H9 (cell line): ENCODE data around the gene PDIA4. TPM values are rescaled to one million over a fixed set of nuclear protein-coding genes. Genes with fewer than 3 reads are reported as not detected.

Source experiments
- DNase-seq: peaks from one replicate; pipeline ENCODE4 v3.0.0-alpha.2; 2017
- H2AFZ ChIP-seq: one replicate; pipeline ENCODE4 v1.6.1; 2013; ENCODE audit warnings: mild to moderate bottlenecking, low read length, control low read depth, moderate library complexity
- H2AK5ac ChIP-seq: 2 replicates; pipeline ENCODE4 v1.6.1; 2013; ENCODE audit warnings: low read length, control low read depth, mixed read lengths; ENCODE audit not compliant: insufficient read length
- H2BK120ac ChIP-seq: one replicate; pipeline ENCODE4 v1.6.1; 2013; ENCODE audit warnings: low read depth, mild to moderate bottlenecking, low read length, control low read depth, inconsistent platforms; ENCODE audit not compliant: poor library complexity, severe bottlenecking
- H2BK12ac ChIP-seq: 2 replicates; pipeline ENCODE4 v1.6.1; 2013; ENCODE audit warnings: low read length, control low read depth, mixed read lengths, low read depth; ENCODE audit not compliant: insufficient read length
- H2BK15ac ChIP-seq: 2 replicates; pipeline ENCODE4 v1.6.1; 2013; ENCODE audit warnings: low read depth, low read length, control low read depth
- H2BK20ac ChIP-seq: one replicate; pipeline ENCODE4 v1.6.1; 2013; ENCODE audit warnings: low read depth, mild to moderate bottlenecking, low read length, control low read depth, inconsistent platforms; ENCODE audit not compliant: poor library complexity, severe bottlenecking
- H2BK5ac ChIP-seq: 2 replicates; pipeline ENCODE4 v1.6.1; 2013; ENCODE audit warnings: low read length, control low read depth, mixed read lengths; ENCODE audit not compliant: insufficient read length
- H3K14ac ChIP-seq: 2 replicates; pipeline ENCODE4 v1.6.1; 2013; ENCODE audit warnings: low read length, control low read depth; ENCODE audit not compliant: insufficient read depth
- H3K18ac ChIP-seq: 2 replicates; pipeline ENCODE4 v1.6.1; 2013; ENCODE audit warnings: low read depth, mild to moderate bottlenecking, mixed read lengths, low read length, control low read depth; ENCODE audit not compliant: insufficient read length
- H3K23ac ChIP-seq: 2 replicates; pipeline ENCODE4 v1.6.1; 2013; ENCODE audit warnings: low read length, control low read depth, mixed read lengths, low read depth; ENCODE audit not compliant: insufficient read length
- H3K23me2 ChIP-seq: 2 replicates; pipeline ENCODE4 v1.6.1; 2013; ENCODE audit warnings: low read depth, mild to moderate bottlenecking, mixed read lengths, low read length, control low read depth; ENCODE audit not compliant: insufficient read length, poor library complexity, severe bottlenecking
- H3K27ac ChIP-seq: 2 replicates; pipeline ENCODE4 v1.5.1; 2013; ENCODE audit warnings: low read length, control low read depth, mixed read lengths, low read depth; ENCODE audit not compliant: insufficient read length
- H3K27me3 ChIP-seq: 2 replicates; pipeline ENCODE4 v1.6.1; 2013; ENCODE audit warnings: low read length, control low read depth, inconsistent platforms; ENCODE audit not compliant: insufficient read depth
- H3K4ac ChIP-seq: 2 replicates; pipeline ENCODE4 v1.6.1; 2013; ENCODE audit warnings: low read depth, mild to moderate bottlenecking, control low read depth, inconsistent platforms, low read length, moderate library complexity
- H3K4me1 ChIP-seq: 2 replicates; pipeline ENCODE4 v1.6.1; 2013; ENCODE audit warnings: low read length, control low read depth, inconsistent platforms; ENCODE audit not compliant: insufficient read depth
- H3K4me2 ChIP-seq: 2 replicates; pipeline ENCODE4 v1.6.1; 2013; ENCODE audit warnings: low read length, control low read depth, mixed read lengths; ENCODE audit not compliant: insufficient read length, insufficient read depth
- H3K56ac ChIP-seq: 2 replicates; pipeline ENCODE4 v1.6.1; 2013; ENCODE audit warnings: low read depth, mild to moderate bottlenecking, mixed read lengths, low read length, control low read depth; ENCODE audit not compliant: insufficient read length
- H3K79me1 ChIP-seq: 2 replicates; pipeline ENCODE4 v1.6.1; 2013; ENCODE audit warnings: low read depth, mild to moderate bottlenecking, moderate library complexity, low read length, control low read depth, inconsistent platforms; ENCODE audit not compliant: insufficient read depth, poor library complexity, severe bottlenecking
- H3K79me2 ChIP-seq: 2 replicates; pipeline ENCODE4 v1.6.1; 2013; ENCODE audit warnings: low read length, control low read depth, inconsistent platforms; ENCODE audit not compliant: insufficient read depth
- H3K9ac ChIP-seq: 2 replicates; pipeline ENCODE4 v1.6.1; 2013; ENCODE audit warnings: low read length, control low read depth, mixed read lengths; ENCODE audit not compliant: insufficient read length; ENCODE audit errors: extremely low read depth
- H3K9me3 ChIP-seq: one replicate; pipeline ENCODE4 v1.6.1; 2013; ENCODE audit warnings: low read depth, low read length, inconsistent platforms; ENCODE audit not compliant: control insufficient read depth
- H3T11ph ChIP-seq: one replicate; pipeline ENCODE4 v1.6.1; 2013; ENCODE audit warnings: mild to moderate bottlenecking, low read length, control low read depth, inconsistent platforms
- H4K20me1 ChIP-seq: one replicate; pipeline ENCODE4 v1.6.1; 2013; ENCODE audit not compliant: control insufficient read depth, insufficient read length, insufficient read depth
- H4K5ac ChIP-seq: 2 replicates; pipeline ENCODE4 v1.6.1; 2013; ENCODE audit warnings: low read depth, mild to moderate bottlenecking, mixed read lengths, low read length, control low read depth; ENCODE audit not compliant: insufficient read length
- H4K8ac ChIP-seq: replicated peaks from 2 replicates; pipeline ENCODE4 v1.6.1; 2013; ENCODE audit warnings: low read length, control low read depth, mixed read lengths, low read depth; ENCODE audit not compliant: insufficient read length
- H4K91ac ChIP-seq: 2 replicates; pipeline ENCODE4 v1.6.1; 2013; ENCODE audit warnings: low read depth, mild to moderate bottlenecking, moderate library complexity, mixed read lengths, low read length, control low read depth; ENCODE audit not compliant: insufficient read length
- H3K27ac Mint-ChIP-seq, 3 experiments: 2 replicates in 2 of 3; 3 replicates in 1 of 3; pipeline ENCODE4 v1.8.0; 2020 to 2021; ENCODE audit warnings: mixed read lengths in 3 of 3, mild to moderate bottlenecking in 1 of 3, moderate library complexity in 1 of 3
- H3K27me3 Mint-ChIP-seq: 2 replicates; pipeline ENCODE4 v1.8.0; 2021; ENCODE audit warnings: low read depth, mild to moderate bottlenecking, moderate library complexity, mixed read lengths
- H3K36me3 Mint-ChIP-seq, 3 experiments: 2 replicates in 2 of 3; 3 replicates in 1 of 3; pipeline ENCODE4 v1.8.0; 2020 to 2021; ENCODE audit warnings: low read depth in 3 of 3, mixed read lengths in 3 of 3; ENCODE audit not compliant: insufficient read depth in 1 of 3
- H3K4me1 Mint-ChIP-seq, 2 experiments: 2 replicates each; pipeline ENCODE4 v1.8.0; 2020; ENCODE audit warnings: mixed read lengths in 2 of 2
- H3K4me3 Mint-ChIP-seq, 2 experiments: 2 replicates in 1 of 2; 3 replicates in 1 of 2; pipeline ENCODE4 v1.8.0; 2020 to 2021; ENCODE audit warnings: mild to moderate bottlenecking in 2 of 2, mixed read lengths in 2 of 2, moderate library complexity in 1 of 2
- H3K9me3 Mint-ChIP-seq, 2 experiments: 2 replicates in 1 of 2; 3 replicates in 1 of 2; pipeline ENCODE4 v1.8.0; 2020; ENCODE audit warnings: mild to moderate bottlenecking in 2 of 2, mixed read lengths in 2 of 2, moderate library complexity in 1 of 2
- CTCF ChIP-seq: fragments of 200-600 bp; sonication (generic); conservative IDR thresholded peaks from 3 replicates; pipeline ENCODE4 v1.8.0; 2021; ENCODE audit warnings: antibody characterized with exemption, mild to moderate bottlenecking
- WGBS: extraction: QIAGEN DNeasy Blood & Tissue Kit; methylation state at CpG from one replicate; pipeline ENCODE4 v1.1.7; 2013; ENCODE audit warnings: missing lambda C conversion rate, low lambda C conversion rate, mixed read lengths; ENCODE audit not compliant: insufficient read length; ENCODE audit errors: extremely low coverage; 5-methylcytosine and 5-hydroxymethylcytosine counted together
- total RNA-seq: library from RNA; stranded (reverse); gene quantifications from 2 replicates; pipeline ENCODE4 v1.2.1, GENCODE V29; 2021

The PDIA4 gene
- total RNA-seq, 1 experiment from 2014 or later: 217 TPM

GRCh38 chr7:149027611-149028345 lies 527 bp downstream of the PDIA4 start:
- no peak for DNase-seq

More at GRCh38 chr7:149027611-149028345, 527 bp downstream of the PDIA4 start:
- Histone ChIP-seq H3K4ac (no peak overlapping the region), H2BK20ac (no peak overlapping the region), H2BK15ac (no peak overlapping the region; the same call in 1 of the 2 replicates), H3K23ac (no peak overlapping the region), H4K5ac (no peak overlapping the region), H3K18ac (peak overlapping the region; percentile 70), H3K9ac (peak overlapping the region; percentile 94), H3K79me1 (peaks cover 2% of the 10 kb centered on the region), H3K79me2 (peaks cover 29% of the 10 kb centered on the region; the same call in 1 of the 2 replicates), H2BK5ac (no peak overlapping the region), H3K27me3 (no peaks in the 10 kb centered on the region), H3K9me3 (no peaks in the 10 kb centered on the region), H2BK120ac (no peak overlapping the region), H2BK12ac (no peak overlapping the region), H3T11ph (no peak overlapping the region), H2AFZ (no peak overlapping the region), H3K14ac (peak overlapping the region; percentile 80), H3K27ac (no peak overlapping the region), H3K23me2 (peaks cover 6% of the 10 kb centered on the region), H4K8ac (no peak overlapping the region), H3K4me2 (peak overlapping the region; percentile 99), H3K56ac (no peak overlapping the region), H2AK5ac (no peak overlapping the region), H3K4me1 (peaks cover 3% of the 10 kb centered on the region; the same call in 1 of the 2 replicates), H4K91ac (no peak overlapping the region), H4K20me1 (no peaks in the 10 kb centered on the region)
- Mint-ChIP-seq H3K9me3 (no peaks in the 10 kb centered on the region), H3K4me1 (peaks cover 44 to 46% of the 10 kb centered on the region in 2 experiments), H3K27ac (peak overlapping the region; percentile 81 to 89 (median 85); a peak in 6 of 7 replicates), H3K36me3 (peaks cover 3 to 20% (median 7%) of the 10 kb centered on the region in 3 experiments), H3K4me3 (peak overlapping the region; percentile 93 to 96), H3K27me3 (peaks cover 22% of the 10 kb centered on the region)
- no CpG with 5 or more reads among the region's 43 CpGs for WGBS
- TF ChIP-seq CTCF: no peak
